SU-DHL-6 (cell line): ENCODE data around the gene ZSCAN12.

Experiments used
- CTCF ChIP-seq: fragments of 200-600 bp; sonication (generic); IDR thresholded peaks from one replicate; pipeline ENCODE4 v1.5.1; 2017; ENCODE audit warnings: antibody characterized with exemption, mild to moderate bottlenecking, low read length, moderate library complexity; ENCODE audit not compliant: insufficient read depth, poor library complexity, severe bottlenecking
- EZH2phosphoT487 ChIP-seq: fragments of 200-600 bp; sonication (generic), shearing (Covaris generic); conservative IDR thresholded peaks from 2 replicates; pipeline ENCODE4 v1.6.1; 2018; ENCODE audit warnings: mild to moderate bottlenecking, antibody characterized with exemption, low read length, moderate library complexity, mixed read lengths

GRCh38 chr6:28402197-28402596 lies 2.6 kb upstream of the ZSCAN12 start:
- TF ChIP-seq CTCF (no peak), EZH2phosphoT487 (no peak)
